ENCODE results near the gene TRIL. TPM values are rescaled to one million over a fixed set of nuclear protein-coding genes. Genes with fewer than 3 reads are reported as not detected.

Gene TRIL
- total RNA-seq, 2 experiments from 2014 or later: not detected

- intact Hi-C loops (cut with DNase I, micrococcal nuclease): no loop called here
- Histone ChIP-seq H3K27me3 (ENCODE audit: control insufficient read depth in 1 of 2, insufficient read depth in 2 of 2, low read length in 2 of 2) (no peaks in the 10 kb centered on the region), H3K36me3 (ENCODE audit: insufficient read depth, low read length) (no peaks in the 10 kb centered on the region), H3K4me1 (ENCODE audit: insufficient read depth, low read length) (no peaks in the 10 kb centered on the region), H3K27ac (ENCODE audit: low read depth in 1 of 2, low read length in 2 of 2) (no peak overlapping the region), H3K9me3 (ENCODE audit: control insufficient read depth in 1 of 2, insufficient read depth in 1 of 2, low read length in 2 of 2) (peaks cover 0 to 8% of the 10 kb centered on the region in 2 experiments), H3K4me3 (ENCODE audit: low read length) (no peak overlapping the region)
- ChIA-PET POLR2A (no interaction called here), CTCF (no interaction called here)
- Mint-ChIP-seq H3K4me3 (no peak overlapping the region), H3K27ac (no peak overlapping the region), H3K36me3 (ENCODE audit: low read depth) (no peaks in the 10 kb centered on the region), H3K27me3 (peaks cover 11% of the 10 kb centered on the region), H3K9me3 (peaks cover 5% of the 10 kb centered on the region), H3K4me1 (ENCODE audit: low read depth) (no peaks in the 10 kb centered on the region)
- TF ChIP-seq, protein P1, sequence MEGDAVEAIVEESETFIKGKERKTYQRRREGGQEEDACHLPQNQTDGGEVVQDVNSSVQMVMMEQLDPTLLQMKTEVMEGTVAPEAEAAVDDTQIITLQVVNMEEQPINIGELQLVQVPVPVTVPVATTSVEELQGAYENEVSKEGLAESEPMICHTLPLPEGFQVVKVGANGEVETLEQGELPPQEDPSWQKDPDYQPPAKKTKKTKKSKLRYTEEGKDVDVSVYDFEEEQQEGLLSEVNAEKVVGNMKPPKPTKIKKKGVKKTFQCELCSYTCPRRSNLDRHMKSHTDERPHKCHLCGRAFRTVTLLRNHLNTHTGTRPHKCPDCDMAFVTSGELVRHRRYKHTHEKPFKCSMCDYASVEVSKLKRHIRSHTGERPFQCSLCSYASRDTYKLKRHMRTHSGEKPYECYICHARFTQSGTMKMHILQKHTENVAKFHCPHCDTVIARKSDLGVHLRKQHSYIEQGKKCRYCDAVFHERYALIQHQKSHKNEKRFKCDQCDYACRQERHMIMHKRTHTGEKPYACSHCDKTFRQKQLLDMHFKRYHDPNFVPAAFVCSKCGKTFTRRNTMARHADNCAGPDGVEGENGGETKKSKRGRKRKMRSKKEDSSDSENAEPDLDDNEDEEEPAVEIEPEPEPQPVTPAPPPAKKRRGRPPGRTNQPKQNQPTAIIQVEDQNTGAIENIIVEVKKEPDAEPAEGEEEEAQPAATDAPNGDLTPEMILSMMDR (IDR thresholded peaks at IDR 0.05): no peak
- no peak for ATAC-seq (ENCODE audit: poor library complexity)
- no peak for DNase-seq
Measured at GRCh38 chr7:28977881-28978280, 19.8 kb upstream of the TRIL start.

GRCh38 chr7:28976022-28976421, 17.9 kb upstream of the TRIL start:
- H3K9me3 Mint-ChIP-seq: peaks cover 14% of the 10 kb centered on the region
- ATAC-seq (ENCODE audit: poor library complexity) (no peak), DNase-seq (no peak)
- TF ChIP-seq, protein P1 (IDR thresholded peaks at IDR 0.05): no peak
- H3K27ac Mint-ChIP-seq: no peak overlapping the region
- no peaks in the 10 kb centered on the region for H3K4me1 Mint-ChIP-seq (ENCODE audit: low read depth)
- H3K4me1 ChIP-seq (ENCODE audit: insufficient read depth, low read length): no peaks in the 10 kb centered on the region
- intact Hi-C loops (cut with DNase I, micrococcal nuclease): no loop called here
- POLR2A ChIA-PET: no interaction called here
- no peak overlapping the region for H3K4me3 Mint-ChIP-seq
- no peaks in the 10 kb centered on the region for H3K36me3 ChIP-seq (ENCODE audit: insufficient read depth, low read length)
- H3K27me3 ChIP-seq (ENCODE audit: control insufficient read depth in 1 of 2, insufficient read depth in 2 of 2, low read length in 2 of 2): no peaks in the 10 kb centered on the region
- no peak overlapping the region for H3K27ac ChIP-seq (ENCODE audit: low read depth in 1 of 2, low read length in 2 of 2)
- CTCF ChIA-PET: no interaction called here
- H3K36me3 Mint-ChIP-seq (ENCODE audit: low read depth): no peaks in the 10 kb centered on the region
- peaks cover 0 to 8% of the 10 kb centered on the region in 2 experiments for H3K9me3 ChIP-seq (ENCODE audit: control insufficient read depth in 1 of 2, insufficient read depth in 1 of 2, low read length in 2 of 2)
- no peak overlapping the region for H3K4me3 ChIP-seq (ENCODE audit: low read length)
- H3K27me3 Mint-ChIP-seq: peaks cover 11% of the 10 kb centered on the region

GRCh38 chr7:28973591-28973990, 15.5 kb upstream of the TRIL start:
- no peaks in the 10 kb centered on the region for H3K36me3 ChIP-seq (ENCODE audit: insufficient read depth, low read length)
- peaks cover 11% of the 10 kb centered on the region for H3K27me3 Mint-ChIP-seq
- H3K27ac Mint-ChIP-seq: no peak overlapping the region
- no peak overlapping the region for H3K27ac ChIP-seq (ENCODE audit: low read depth in 1 of 2, low read length in 2 of 2)
- intact Hi-C loops (cut with DNase I, micrococcal nuclease): no loop called here
- H3K27me3 ChIP-seq (ENCODE audit: control insufficient read depth in 1 of 2, insufficient read depth in 2 of 2, low read length in 2 of 2): no peaks in the 10 kb centered on the region
- no peaks in the 10 kb centered on the region for H3K4me1 Mint-ChIP-seq (ENCODE audit: low read depth)
- ChIA-PET POLR2A (no interaction called here), CTCF (no interaction called here)
- no peaks in the 10 kb centered on the region for H3K4me1 ChIP-seq (ENCODE audit: insufficient read depth, low read length)
- H3K4me3 Mint-ChIP-seq: no peak overlapping the region
- DNase-seq (no peak), ATAC-seq (ENCODE audit: poor library complexity) (no peak)
- no peak overlapping the region for H3K4me3 ChIP-seq (ENCODE audit: low read length)
- no peaks in the 10 kb centered on the region for H3K36me3 Mint-ChIP-seq (ENCODE audit: low read depth)
- TF ChIP-seq, protein P1 (IDR thresholded peaks at IDR 0.05): no peak
- peaks cover 0 to 8% of the 10 kb centered on the region in 2 experiments for H3K9me3 ChIP-seq (ENCODE audit: control insufficient read depth in 1 of 2, insufficient read depth in 1 of 2, low read length in 2 of 2)
- peaks cover 14% of the 10 kb centered on the region for H3K9me3 Mint-ChIP-seq
